Ovary (tissue), 3 donors: ENCODE data around the gene CLRN1.

Source experiments
- POLR2A ChIP-seq: fragments of 450-650 bp; IDR thresholded peaks from one replicate; pipeline ENCODE4 v1.6.1; 2017; ENCODE audit warnings: antibody characterized with exemption, mild to moderate bottlenecking, moderate library complexity
- TF ChIP-seq, protein P1 (sequence below), 3 donors: fragments of 450-650 bp in 2 of 3; fragments of 200-600 bp in 1 of 3; IDR thresholded peaks; one replicate each; pipeline versions ENCODE4 v1.5.1 to v1.8.0; 2016 to 2022; ENCODE audit warnings: antibody characterized with exemption in 3 of 3, mild to moderate bottlenecking in 1 of 3
- donor health status: DM: no; HTN: no; CAD: no.

DNA sequence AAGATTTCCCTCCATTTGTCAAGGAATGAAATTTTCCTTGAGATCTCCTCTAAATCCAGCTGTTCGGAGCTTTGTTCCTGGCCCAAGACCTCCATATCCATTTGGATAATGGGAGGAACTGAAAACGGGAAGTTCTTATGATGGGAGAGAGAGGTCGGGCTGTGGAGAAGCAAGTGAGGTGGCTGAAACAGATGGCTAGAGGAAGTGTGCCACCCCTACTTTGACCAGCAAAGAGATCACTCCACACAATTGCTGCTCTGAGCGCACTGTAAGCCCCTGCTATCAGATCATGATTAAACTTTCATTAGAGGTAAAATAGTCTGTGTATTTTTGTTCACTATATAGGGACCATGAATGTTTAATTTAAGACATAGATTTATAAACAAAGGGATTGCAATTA, 67.2 kb downstream of the CLRN1 start, which contains the start of gene MINDY4B:
- no peak for TF ChIP-seq POLR2A
- TF ChIP-seq, protein P1, sequence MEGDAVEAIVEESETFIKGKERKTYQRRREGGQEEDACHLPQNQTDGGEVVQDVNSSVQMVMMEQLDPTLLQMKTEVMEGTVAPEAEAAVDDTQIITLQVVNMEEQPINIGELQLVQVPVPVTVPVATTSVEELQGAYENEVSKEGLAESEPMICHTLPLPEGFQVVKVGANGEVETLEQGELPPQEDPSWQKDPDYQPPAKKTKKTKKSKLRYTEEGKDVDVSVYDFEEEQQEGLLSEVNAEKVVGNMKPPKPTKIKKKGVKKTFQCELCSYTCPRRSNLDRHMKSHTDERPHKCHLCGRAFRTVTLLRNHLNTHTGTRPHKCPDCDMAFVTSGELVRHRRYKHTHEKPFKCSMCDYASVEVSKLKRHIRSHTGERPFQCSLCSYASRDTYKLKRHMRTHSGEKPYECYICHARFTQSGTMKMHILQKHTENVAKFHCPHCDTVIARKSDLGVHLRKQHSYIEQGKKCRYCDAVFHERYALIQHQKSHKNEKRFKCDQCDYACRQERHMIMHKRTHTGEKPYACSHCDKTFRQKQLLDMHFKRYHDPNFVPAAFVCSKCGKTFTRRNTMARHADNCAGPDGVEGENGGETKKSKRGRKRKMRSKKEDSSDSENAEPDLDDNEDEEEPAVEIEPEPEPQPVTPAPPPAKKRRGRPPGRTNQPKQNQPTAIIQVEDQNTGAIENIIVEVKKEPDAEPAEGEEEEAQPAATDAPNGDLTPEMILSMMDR (IDR thresholded peaks at IDR 0.05): no peak
